Activated B cell treated with CpG ODN at 0.5 μM for 24 hours (primary cell): ENCODE results near the gene NOL4L. TPM values are rescaled to one million over a fixed set of nuclear protein-coding genes. Genes with fewer than 3 reads are reported as not detected.

ENCODE experiments used
- ATAC-seq: fragments of 200-7000 bp; cut with Tn5 transposase; one replicate; pipeline ENCODE4 v1.10.0; 2021; ENCODE audit warnings: low read depth, mild to moderate bottlenecking, moderate library complexity
- CTCF ChIA-PET: fragments of 350-600 bp; sonication (Branson Sonifier 250); formaldehyde crosslinking; loops from one replicate; lab custom pipeline; 2021; ENCODE audit warnings: antibody characterized with exemption; lab: Charles Lee
- POLR2A ChIA-PET: fragments of 350-600 bp; sonication (Branson Sonifier 250); formaldehyde crosslinking; loops from one replicate; lab custom pipeline; 2021; ENCODE audit warnings: antibody characterized with exemption; lab: Charles Lee
- DNase-seq: peaks from one replicate; pipeline ENCODE4 v3.0.0; 2022
- H3K27ac Mint-ChIP-seq: one replicate; pipeline ENCODE4 v1.8.0; 2020; ENCODE audit warnings: mixed read lengths
- H3K27me3 Mint-ChIP-seq: one replicate; pipeline ENCODE4 v1.8.0; 2021; ENCODE audit warnings: mixed read lengths
- H3K36me3 Mint-ChIP-seq: one replicate; pipeline ENCODE4 v1.8.0; 2021; ENCODE audit warnings: low read depth, mixed read lengths
- H3K4me1 Mint-ChIP-seq: one replicate; pipeline ENCODE4 v1.8.0; 2021; ENCODE audit warnings: mixed read lengths
- H3K4me3 Mint-ChIP-seq: one replicate; pipeline ENCODE4 v1.8.0; 2020; ENCODE audit warnings: mild to moderate bottlenecking, mixed read lengths
- H3K9me3 Mint-ChIP-seq: one replicate; pipeline ENCODE4 v1.8.0; 2020; ENCODE audit warnings: mixed read lengths
- CTCF ChIP-seq: fragments of 200-600 bp; IDR thresholded peaks from one replicate; pipeline ENCODE4 v1.8.0; 2022; ENCODE audit warnings: antibody characterized with exemption, mild to moderate bottlenecking
- intact Hi-C: fragments of 100-400 bp; cut with micrococcal nuclease; formaldehyde crosslinking; loops from one replicate; pipeline ENCODE4 v1.15.1; 2024
- total RNA-seq: library from RNA; stranded (reverse); gene quantifications from 2 replicates; pipeline ENCODE4 v1.2.3, GENCODE V29; 2022

The NOL4L gene
- total RNA-seq, 1 donor from 2014 or later = 4.7 TPM

DNA sequence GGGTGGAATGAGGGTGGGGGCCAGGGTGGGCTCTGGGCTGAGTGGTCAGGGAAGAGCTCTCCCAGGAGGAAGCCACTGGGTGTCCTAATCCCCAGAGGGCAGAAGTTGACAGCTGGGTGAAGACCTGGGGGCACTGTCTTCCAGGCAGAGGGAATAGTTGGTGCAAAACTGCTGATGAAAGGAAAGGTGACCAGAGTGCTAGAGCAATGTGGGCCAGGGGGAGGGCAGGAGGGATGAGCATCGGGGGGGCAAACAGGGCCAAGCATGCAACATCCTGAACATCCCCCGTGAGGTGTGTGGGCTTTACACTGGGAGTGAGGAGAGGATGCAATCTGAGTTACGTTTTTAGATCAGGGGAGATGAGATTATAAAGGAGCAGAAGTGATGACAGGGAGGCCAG, 97.8 kb downstream of the NOL4L start:
- no peaks in the 10 kb centered on the region for H3K9me3 Mint-ChIP-seq
- H3K36me3 Mint-ChIP-seq = peaks cover 3% of the 10 kb centered on the region
- TF ChIP-seq CTCF = no peak
- H3K4me3 Mint-ChIP-seq = no peak overlapping the region
- no peak for DNase-seq
- H3K27ac Mint-ChIP-seq = no peak overlapping the region
- H3K27me3 Mint-ChIP-seq = no peaks in the 10 kb centered on the region
- ChIA-PET POLR2A (no interaction called here), CTCF (no interaction called here)
- intact Hi-C loops = loop anchor here (5.0 kb wide), 1 partner anchor 50 kb away; no protein-coding TSS in a partner anchor
- no peak for ATAC-seq
- peaks cover 11% of the 10 kb centered on the region for H3K4me1 Mint-ChIP-seq

DNA sequence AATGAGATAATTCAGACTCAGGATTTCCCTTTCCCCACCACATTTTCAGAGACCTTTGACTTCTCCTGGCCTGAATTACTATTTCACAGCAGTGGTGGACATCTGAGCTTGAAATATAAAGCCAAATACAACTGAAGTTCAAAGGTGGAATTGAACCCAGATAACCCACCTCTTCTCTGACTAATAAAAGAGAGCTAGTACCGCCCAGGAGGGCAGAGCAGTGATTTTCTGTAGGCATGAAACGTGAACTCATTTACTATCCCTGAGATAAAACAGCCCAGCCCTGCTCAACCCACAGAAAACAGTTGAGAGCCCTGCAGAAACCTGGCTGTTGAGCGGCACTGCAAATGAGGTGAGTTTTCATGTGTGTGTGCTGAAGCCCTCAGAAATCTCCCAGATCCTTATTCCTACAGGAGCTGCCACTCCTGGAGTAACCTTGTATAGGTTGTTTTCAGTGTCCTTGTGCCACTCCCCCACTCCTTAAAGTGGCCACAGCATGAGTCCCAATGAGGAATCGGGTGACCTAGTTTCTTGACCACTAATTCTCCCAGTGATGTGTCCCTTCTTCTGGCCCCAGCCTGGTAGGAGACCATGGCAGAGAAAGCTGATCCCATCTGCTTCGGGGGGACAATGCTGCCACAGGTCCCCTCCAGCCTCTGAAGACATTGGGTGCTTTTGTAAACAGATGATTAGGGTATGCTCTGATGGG, 99.2 kb downstream of the NOL4L start:
- Mint-ChIP-seq H3K36me3 (peaks cover 3% of the 10 kb centered on the region), H3K27me3 (no peaks in the 10 kb centered on the region), H3K9me3 (no peaks in the 10 kb centered on the region), H3K4me1 (peaks cover 14% of the 10 kb centered on the region), H3K4me3 (no peak overlapping the region), H3K27ac (no peak overlapping the region)
- no peak for DNase-seq
- no peak for TF ChIP-seq CTCF
- intact Hi-C loops = loop anchor here (2.0 to 5.0 kb wide), 4 partner anchors 15 to 149 kb away; no protein-coding TSS in a partner anchor
- no peak for ATAC-seq
- CTCF ChIA-PET = interaction anchor here (0.9 to 1.0 kb wide), 3 partner anchors 12 to 36 kb away, joined by 3 read pairs; no protein-coding TSS in a partner anchor
- POLR2A ChIA-PET = interaction anchor here (0.6 to 1.8 kb wide), 3 partner anchors 36 to 128 kb away, joined by 3 to 6 read pairs (median 5); partner anchors contain the start of gene ASXL1

- intact Hi-C loops = loop anchor here (2.0 to 5.0 kb wide), 5 partner anchors 14 to 148 kb away; partner anchors contain the start of gene ASXL1
- H3K27ac Mint-ChIP-seq = peak overlapping the region; percentile 69
Measured at GRCh38 chr20:32484958-32485769, 100.0 kb downstream of the NOL4L start.

GRCh38 chr20:32484225-32484957, 100.7 kb downstream of the NOL4L start:
- CTCF ChIA-PET = interaction anchor here (0.9 to 1.0 kb wide), 3 partner anchors 10 to 38 kb away, joined by 3 read pairs; no protein-coding TSS in a partner anchor
- intact Hi-C loops = loop anchor here (2.0 to 5.0 kb wide), 4 partner anchors 14 to 148 kb away; partner anchors contain the start of gene ASXL1
- no peak overlapping the region for H3K27ac Mint-ChIP-seq
- no peak for TF ChIP-seq CTCF
- H3K4me1 Mint-ChIP-seq = peaks cover 14% of the 10 kb centered on the region
- ATAC-seq (peak; percentile 4), DNase-seq (peak; percentile 34)
- H3K9me3 Mint-ChIP-seq = no peaks in the 10 kb centered on the region
- H3K4me3 Mint-ChIP-seq = peak overlapping the region; percentile 86
- H3K27me3 Mint-ChIP-seq = no peaks in the 10 kb centered on the region
- H3K36me3 Mint-ChIP-seq = peaks cover 3% of the 10 kb centered on the region
- POLR2A ChIA-PET = interaction anchor here (0.7 to 1.8 kb wide), 2 partner anchors 126 to 140 kb away, joined by 3 to 6 read pairs; partner anchors contain the start of gene ASXL1

More at GRCh38 chr20:32484958-32485769, 100.0 kb downstream of the NOL4L start:
- peak; percentile 82 for TF ChIP-seq CTCF
- Mint-ChIP-seq H3K9me3 (no peaks in the 10 kb centered on the region), H3K4me1 (peaks cover 14% of the 10 kb centered on the region), H3K27me3 (no peaks in the 10 kb centered on the region), H3K4me3 (peak overlapping the region; percentile 86), H3K36me3 (peaks cover 3% of the 10 kb centered on the region)
- POLR2A ChIA-PET = interaction anchor here (0.6 to 1.8 kb wide), 3 partner anchors 35 to 127 kb away, joined by 3 to 6 read pairs (median 5); partner anchors contain the start of gene ASXL1
- no peak for DNase-seq
- CTCF ChIA-PET = interaction anchor here (0.9 to 1.0 kb wide), 3 partner anchors 11 to 37 kb away, joined by 3 read pairs; no protein-coding TSS in a partner anchor
- peak; percentile 80 for ATAC-seq
